Measurements from ENCODE around the gene GRK5.

- no peak for TF ChIP-seq CTCF (IDR thresholded peaks at IDR 0.05)
- TF ChIP-seq POLR2A (IDR thresholded peaks at IDR 0.05): no peak
- no peak for TF ChIP-seq EP300 (IDR thresholded peaks at IDR 0.05)
Measured at GRCh38 chr10:119221201-119221600, 13.8 kb downstream of the GRK5 start.

All from tibial nerve (tissue), 4 donors.